ENCODE data around the gene SH3GL1. TPM values are rescaled to one million over a fixed set of nuclear protein-coding genes. Genes with fewer than 3 reads are reported as not detected.

The SH3GL1 gene
- total RNA-seq, 1 donor from 2014 or later = 115 TPM

GRCh38 chr19:4386041-4386782 is 14.1 kb downstream of the SH3GL1 start:
- Mint-ChIP-seq H3K27me3 (ENCODE audit: unreplicated experiment) (no peaks in the 10 kb centered on the region), H3K27ac (ENCODE audit: unreplicated experiment) (peak overlapping the region; percentile 54), H3K4me1 (ENCODE audit: unreplicated experiment) (peaks cover 42% of the 10 kb centered on the region), H3K9me3 (ENCODE audit: unreplicated experiment) (no peaks in the 10 kb centered on the region), H3K36me3 (ENCODE audit: unreplicated experiment) (peaks cover 2% of the 10 kb centered on the region), H3K4me3 (ENCODE audit: unreplicated experiment) (no peak overlapping the region)
- no peak for TF ChIP-seq CTCF (IDR thresholded peaks at IDR 0.05)
- DNase-seq (ENCODE audit: extremely low spot score, unreplicated experiment) = no peak

- no peak for TF ChIP-seq CTCF (IDR thresholded peaks at IDR 0.05)
- no peaks in the 10 kb centered on the region for H3K27me3 Mint-ChIP-seq (ENCODE audit: unreplicated experiment)
- no peaks in the 10 kb centered on the region for H3K9me3 Mint-ChIP-seq (ENCODE audit: unreplicated experiment)
- no peak for DNase-seq (ENCODE audit: extremely low spot score, unreplicated experiment)
- peaks cover 2% of the 10 kb centered on the region for H3K36me3 Mint-ChIP-seq (ENCODE audit: unreplicated experiment)
- H3K4me3 Mint-ChIP-seq (ENCODE audit: unreplicated experiment) = no peak overlapping the region
- peaks cover 38% of the 10 kb centered on the region for H3K4me1 Mint-ChIP-seq (ENCODE audit: unreplicated experiment)
- peak overlapping the region; percentile 54 for H3K27ac Mint-ChIP-seq (ENCODE audit: unreplicated experiment)
Measured at GRCh38 chr19:4385291-4386040, 14.9 kb downstream of the SH3GL1 start.

- H3K27me3 Mint-ChIP-seq (ENCODE audit: unreplicated experiment) = no peaks in the 10 kb centered on the region
- H3K27ac Mint-ChIP-seq (ENCODE audit: unreplicated experiment) = peak overlapping the region; percentile 23
- H3K36me3 Mint-ChIP-seq (ENCODE audit: unreplicated experiment) = peaks cover 2% of the 10 kb centered on the region
- DNase-seq (ENCODE audit: extremely low spot score, unreplicated experiment) = no peak
- peaks cover 49% of the 10 kb centered on the region for H3K4me1 Mint-ChIP-seq (ENCODE audit: unreplicated experiment)
- no peak for TF ChIP-seq CTCF (IDR thresholded peaks at IDR 0.05)
- H3K9me3 Mint-ChIP-seq (ENCODE audit: unreplicated experiment) = no peaks in the 10 kb centered on the region
- no peak overlapping the region for H3K4me3 Mint-ChIP-seq (ENCODE audit: unreplicated experiment)
Measured at GRCh38 chr19:4380254-4380727, 20.1 kb downstream of the SH3GL1 start.

- Mint-ChIP-seq H3K4me1 (ENCODE audit: unreplicated experiment) (peaks cover 51% of the 10 kb centered on the region), H3K27ac (ENCODE audit: unreplicated experiment) (peak overlapping the region; percentile 66), H3K4me3 (ENCODE audit: unreplicated experiment) (no peak overlapping the region)
Measured at GRCh38 chr19:4379383-4380253, 20.7 kb downstream of the SH3GL1 start.

More at GRCh38 chr19:4379383-4380253, 20.7 kb downstream of the SH3GL1 start:
- no peak for TF ChIP-seq CTCF (IDR thresholded peaks at IDR 0.05)
- peaks cover 2% of the 10 kb centered on the region for H3K36me3 Mint-ChIP-seq (ENCODE audit: unreplicated experiment)
- H3K9me3 Mint-ChIP-seq (ENCODE audit: unreplicated experiment) = no peaks in the 10 kb centered on the region
- H3K27me3 Mint-ChIP-seq (ENCODE audit: unreplicated experiment) = no peaks in the 10 kb centered on the region
- DNase-seq (ENCODE audit: extremely low spot score, unreplicated experiment) = no peak
